ENCODE data around the gene SPACA5.
"Not testable (repeated sequence)": the region's sequence is repeated elsewhere in the genome, so short reads cannot be mapped to it uniquely, and the experiment has no call there.

- TF ChIP-seq ZNF260 (CRISPR knock-in tag; IDR thresholded peaks at IDR 0.05; ENCODE audit: borderline replicate concordance, low read depth); EZH2 (conservative IDR thresholded peaks at IDR 0.05; ENCODE audit: low read depth, low read length); ZNF777 (CRISPR knock-in tag; IDR thresholded peaks at IDR 0.05); CREM (IDR thresholded peaks at IDR 0.05); CREM (CRISPR knock-in tag; IDR thresholded peaks at IDR 0.05); SP2 (CRISPR knock-in tag; IDR thresholded peaks at IDR 0.05); SKI (IDR thresholded peaks at IDR 0.05; ENCODE audit: partially characterized antibody); NFAT5 (CRISPR knock-in tag; IDR thresholded peaks at IDR 0.05): not testable (repeated sequence)
Measured at GRCh38 chrX:48006688-48007087, at the start of gene SPACA5.
